ENCODE results near the gene PPARD.

- TF ChIP-seq POLR2A (IDR thresholded peaks at IDR 0.05; ENCODE audit: low read depth, low read length) = no peak
- no peak for TF ChIP-seq POLR2AphosphoS5 (IDR thresholded peaks at IDR 0.05; ENCODE audit: low read depth, low read length)
- TF ChIP-seq PAX5 (IDR thresholded peaks at IDR 0.05; ENCODE audit: insufficient read depth, low read length, severe bottlenecking) = no peak
- no peak for TF ChIP-seq TAF1 (IDR thresholded peaks at IDR 0.05; ENCODE audit: low read depth, low read length)
Measured at GRCh38 chr6:35415065-35415891, 72.9 kb downstream of the PPARD start.
